IPS-NIHi7 (cell line): ENCODE measurements around the gene SORCS3.

ENCODE experiments used
- DNase-seq: peaks from one replicate; pipeline ENCODE4 v3.0.0; 2012; ENCODE audit warnings: mixed read lengths; ENCODE audit errors: extremely low spot score

Gene SORCS3

DNA sequence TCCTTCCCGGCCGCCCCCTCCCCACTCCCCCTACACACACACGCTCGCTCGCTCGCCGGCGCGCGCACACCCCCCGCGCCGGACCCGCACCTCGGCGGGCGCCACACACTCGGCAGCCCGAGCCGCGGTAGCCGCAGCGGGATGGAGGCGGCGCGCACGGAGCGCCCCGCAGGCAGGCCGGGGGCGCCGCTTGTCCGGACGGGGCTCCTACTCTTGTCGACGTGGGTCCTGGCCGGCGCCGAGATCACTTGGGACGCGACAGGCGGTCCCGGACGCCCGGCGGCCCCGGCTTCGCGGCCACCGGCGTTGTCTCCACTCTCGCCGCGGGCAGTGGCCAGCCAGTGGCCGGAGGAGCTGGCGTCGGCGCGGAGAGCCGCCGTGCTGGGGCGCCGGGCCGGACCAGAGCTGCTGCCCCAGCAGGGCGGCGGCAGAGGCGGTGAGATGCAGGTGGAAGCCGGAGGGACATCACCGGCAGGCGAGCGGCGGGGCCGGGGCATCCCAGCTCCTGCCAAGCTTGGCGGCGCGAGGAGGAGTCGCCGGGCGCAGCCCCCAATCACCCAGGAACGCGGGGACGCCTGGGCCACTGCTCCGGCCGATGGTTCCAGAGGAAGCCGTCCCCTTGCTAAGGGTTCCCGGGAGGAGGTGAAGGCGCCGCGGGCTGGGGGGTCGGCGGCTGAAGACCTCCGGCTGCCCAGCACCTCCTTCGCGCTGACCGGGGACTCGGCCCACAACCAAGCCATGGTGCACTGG lies at the start of gene SORCS3:
SORCS3 (plus strand) TSS at position 104 of the 750 bp plus-strand sequence.
- DNase-seq: peak; percentile 34

DNA sequence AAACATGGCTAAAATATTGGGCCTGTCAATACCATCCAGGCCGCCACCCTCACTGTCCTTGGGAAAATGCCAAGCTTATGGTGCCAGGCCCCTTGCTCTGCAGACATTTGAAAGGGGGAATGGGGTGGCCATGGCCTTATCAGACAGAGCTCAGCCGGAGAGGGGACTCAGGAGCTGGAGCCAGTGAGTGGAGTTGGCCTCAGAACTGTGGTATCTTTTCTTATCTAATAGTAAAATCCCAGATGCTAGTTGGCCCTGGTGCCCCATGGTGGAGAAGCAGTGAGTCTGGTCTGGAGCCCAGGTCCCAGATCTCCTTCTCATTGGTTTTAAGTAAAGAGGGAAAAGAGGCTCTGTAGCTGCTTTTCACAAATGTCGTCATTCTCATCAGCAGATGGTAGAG lies 49.6 kb upstream of the SORCS3 start:
- DNase-seq: no peak

DNA sequence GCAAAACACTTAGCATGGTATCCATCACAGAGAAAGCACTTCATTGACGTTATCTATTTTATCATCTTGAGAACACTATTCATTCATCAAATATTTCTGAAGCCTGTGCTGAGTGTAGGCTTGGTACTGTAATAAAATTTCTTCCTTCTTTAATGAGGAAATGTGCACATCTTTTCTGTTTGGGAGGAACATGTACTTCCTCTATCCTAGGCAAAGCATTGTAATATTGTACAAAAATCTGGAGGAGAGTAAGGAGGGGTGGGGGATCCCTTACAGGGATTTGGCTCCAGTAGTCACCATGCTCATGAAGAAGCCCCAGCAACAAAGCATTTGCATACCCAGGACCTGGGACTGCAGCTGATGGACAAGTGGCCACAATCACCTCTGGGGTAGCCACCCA lies 39.9 kb upstream of the SORCS3 start:
- no peak for DNase-seq

DNA sequence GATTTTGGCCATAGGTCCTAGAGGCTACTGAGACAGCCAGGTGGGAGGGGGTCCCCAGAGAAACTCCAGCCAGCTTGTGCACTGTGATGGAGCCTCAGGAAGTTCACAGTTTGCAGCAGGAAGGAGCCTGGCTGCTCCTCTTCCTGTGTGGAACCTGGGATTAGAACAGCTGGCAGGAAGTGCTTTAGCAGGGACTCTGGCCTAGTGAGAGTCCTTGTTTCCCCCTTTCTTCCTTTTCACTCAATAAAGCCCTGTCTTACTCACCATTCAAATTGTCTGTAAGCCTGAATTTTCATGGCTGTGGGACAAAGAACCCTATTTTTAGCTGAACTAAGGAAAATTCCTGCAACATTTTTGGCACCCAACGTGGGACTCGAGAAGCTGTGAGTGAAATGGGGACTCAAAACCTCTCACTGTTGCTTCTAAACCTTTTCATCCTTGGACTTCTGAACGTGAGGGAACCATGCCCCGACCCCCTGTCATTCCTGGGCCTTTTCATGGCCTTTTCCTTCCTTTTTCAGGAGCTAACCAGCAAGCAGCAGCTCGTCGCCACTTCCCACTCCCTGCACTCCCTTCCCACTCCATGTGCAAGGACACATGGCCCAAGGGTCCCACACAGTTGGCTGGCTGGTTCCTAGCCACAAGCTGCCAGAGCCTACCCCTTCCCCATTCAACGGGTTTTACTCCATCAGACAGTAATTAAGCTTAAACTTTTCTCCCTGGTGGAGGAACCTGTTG lies 32.8 kb upstream of the SORCS3 start:
- no peak for DNase-seq

DNA sequence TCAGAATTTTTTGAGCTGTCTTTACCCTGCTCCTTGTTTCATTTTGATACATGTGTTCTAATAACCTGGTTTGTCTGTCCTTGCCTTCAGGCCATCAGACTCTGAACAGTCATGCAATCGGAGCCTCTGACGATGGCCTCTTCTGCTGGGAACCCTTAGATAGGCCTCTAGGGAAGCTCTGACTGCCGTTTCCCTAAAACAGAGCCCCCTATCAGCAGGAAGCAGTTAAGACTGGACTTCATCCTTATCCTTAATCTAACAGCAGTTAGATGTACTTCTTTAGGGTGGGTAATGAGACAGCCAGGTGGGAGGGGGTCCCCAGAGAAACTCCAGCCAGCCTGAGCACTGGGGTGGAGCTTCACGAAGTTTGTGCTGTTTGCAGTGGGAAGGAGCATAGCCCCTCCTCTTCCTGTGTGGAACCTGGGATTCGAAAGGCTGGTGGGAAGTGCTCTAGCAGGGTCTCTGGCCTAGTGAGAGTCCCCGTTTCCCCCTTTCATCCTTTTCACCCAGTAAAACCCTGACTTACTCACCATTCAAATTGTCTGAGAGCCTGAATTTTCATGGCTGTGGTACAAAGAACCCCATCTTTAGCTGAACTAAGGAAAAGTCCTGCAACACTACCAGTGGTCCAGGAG lies 28.4 kb upstream of the SORCS3 start:
- DNase-seq: no peak

DNA sequence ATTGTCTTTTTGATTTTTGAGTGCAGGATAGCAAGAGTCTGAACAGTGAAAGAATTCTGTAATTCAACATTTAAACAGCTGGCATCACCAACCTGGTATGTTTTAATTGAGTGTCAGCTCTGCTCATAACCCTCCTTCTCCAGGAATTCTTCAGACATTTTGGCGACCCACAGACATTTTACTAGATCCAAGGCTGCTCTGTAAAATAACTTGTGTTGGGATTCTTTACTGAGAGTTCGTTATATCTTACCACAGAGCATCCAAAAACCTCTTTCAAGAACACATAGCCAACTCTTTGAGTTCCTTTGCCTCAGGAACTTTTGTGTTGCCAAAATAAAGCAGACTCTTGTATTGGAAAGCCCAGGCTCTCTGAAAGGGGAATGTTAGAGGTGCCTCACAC lies 27.7 kb upstream of the SORCS3 start:
- no peak for DNase-seq

DNA sequence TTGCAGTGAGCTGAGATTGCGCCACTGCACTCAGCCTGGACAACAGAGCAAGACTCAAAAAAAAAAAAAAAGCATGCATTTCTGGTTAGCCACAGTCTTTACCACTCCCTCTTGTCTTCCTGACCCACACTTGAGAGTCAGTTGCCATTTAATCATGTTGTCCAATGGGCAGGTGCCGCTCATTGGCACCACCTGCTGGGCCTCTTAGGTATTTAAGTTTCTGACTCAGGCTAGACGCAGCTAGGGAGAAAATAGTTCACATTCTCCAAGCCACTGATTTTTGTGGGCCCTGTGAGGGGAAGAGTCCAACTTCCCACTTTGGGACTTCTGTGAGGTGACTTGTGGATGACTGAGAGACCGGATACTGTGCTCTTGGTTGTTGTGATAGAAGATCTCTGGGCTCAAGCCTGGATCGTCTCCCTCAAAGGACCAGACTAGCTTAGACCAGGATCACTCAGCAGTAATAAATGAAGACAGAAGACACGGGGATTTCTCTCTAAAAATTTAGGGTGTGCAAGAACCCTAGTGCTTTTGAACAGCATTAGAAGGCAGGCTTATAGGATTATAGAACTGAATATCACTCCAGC lies 26.8 kb upstream of the SORCS3 start:
- DNase-seq: peak; percentile 73

DNA sequence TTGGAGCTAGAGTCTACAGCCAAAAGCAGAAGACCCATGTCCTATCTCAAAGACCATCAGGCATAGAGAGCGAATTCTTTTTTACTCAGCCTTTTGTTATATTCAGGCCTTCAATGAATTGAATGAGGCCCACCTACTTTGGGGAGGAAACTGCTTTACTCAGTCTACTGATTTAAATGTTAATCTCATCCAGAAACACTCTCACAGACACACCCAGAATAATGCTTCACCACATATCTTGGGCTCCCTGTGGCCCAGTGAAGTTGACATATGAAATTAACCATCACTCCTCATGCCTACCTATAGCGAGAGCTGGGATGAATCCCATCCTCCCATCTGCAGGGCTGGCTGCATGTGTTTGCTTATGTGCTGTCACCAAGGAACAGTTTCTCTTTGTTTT lies 26.0 kb upstream of the SORCS3 start:
- DNase-seq: no peak

DNA sequence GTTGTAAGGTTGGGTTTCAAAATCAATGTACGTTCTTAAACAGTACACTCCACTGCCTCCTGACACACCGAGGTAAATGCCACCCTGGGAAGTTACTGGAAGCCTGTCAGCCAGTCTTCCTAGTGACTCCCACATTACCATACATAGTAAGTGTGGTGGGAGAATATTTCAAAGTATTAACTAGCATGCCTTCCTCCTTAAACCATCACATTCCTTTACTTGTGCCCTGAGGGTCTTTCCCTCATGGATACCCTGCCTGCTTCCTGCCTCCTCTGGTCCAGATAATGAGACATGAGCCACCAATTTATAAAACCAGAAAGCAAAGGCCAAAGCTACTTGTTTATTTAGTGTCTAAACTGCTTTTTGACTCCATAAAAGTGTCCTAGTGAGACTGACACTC lies 23.3 kb upstream of the SORCS3 start:
- no peak for DNase-seq

DNA sequence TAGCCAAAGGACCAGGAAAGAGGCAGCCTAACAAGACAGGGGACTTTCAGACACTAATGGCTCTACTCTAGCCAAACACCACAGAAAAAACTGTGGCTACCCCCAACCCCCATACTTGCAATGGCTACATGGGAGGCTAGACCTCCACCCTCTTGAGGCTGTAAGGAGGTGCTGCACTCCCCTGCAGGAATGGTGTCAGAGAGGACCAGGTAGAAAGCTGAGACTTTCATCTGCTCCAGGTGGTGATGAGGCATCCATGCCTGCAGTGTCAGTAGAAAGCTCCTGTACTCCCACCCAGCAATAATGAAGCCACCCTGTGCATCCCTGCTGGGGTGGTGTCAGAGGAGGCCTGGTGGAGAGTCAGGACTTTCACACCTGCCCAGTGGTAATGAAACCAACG lies 18.9 kb upstream of the SORCS3 start:
- no peak for DNase-seq

DNA sequence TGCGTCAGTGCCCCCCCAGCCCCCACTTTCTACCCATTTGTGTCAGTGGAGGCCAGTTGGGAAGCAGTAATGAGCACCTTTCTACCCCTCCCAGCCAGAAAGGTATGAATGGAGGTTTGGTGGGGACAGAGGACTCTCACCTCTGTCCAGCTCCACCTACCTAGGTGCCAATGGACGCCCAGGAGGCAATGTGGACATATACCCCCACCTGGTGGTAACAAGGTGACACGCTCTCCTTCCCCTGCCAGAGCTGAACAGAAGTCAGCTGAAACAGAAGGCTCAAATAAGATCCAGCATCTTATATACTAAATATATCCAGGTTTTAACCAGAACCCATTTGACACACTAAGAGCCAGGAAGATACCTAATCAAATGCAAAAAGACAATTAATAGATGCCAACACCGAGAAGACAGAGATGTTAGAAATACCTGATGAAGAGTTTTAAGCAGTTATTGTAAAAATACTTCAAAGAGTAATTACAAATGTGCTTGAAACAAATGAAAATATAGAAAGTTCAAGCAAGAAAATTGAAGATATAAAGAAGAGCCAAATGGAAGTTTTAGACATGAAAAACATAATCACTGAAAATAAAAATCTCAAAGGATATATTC lies 18.4 kb upstream of the SORCS3 start:
- DNase-seq: peak; percentile 80

DNA sequence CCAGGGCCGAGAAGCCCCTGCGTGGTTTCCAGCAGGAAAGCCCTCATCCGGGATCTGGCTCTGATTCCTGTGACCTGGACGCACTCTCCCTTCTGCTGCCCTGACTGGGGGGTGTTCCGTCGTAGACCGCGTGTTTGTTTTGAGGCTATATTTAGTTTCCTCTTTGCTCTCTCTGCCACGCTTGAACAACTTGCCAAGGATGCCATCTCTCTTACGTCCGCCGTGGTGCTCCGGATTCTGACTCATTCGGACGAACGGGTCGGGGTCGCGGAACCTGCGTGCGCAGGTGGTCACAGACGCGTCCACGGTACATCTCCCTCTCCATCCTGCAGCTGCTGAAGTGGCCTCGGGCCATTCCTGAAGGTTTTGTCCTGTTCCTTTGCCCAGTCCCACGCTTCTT lies 10.4 kb upstream of the SORCS3 start:
- DNase-seq: no peak

DNA sequence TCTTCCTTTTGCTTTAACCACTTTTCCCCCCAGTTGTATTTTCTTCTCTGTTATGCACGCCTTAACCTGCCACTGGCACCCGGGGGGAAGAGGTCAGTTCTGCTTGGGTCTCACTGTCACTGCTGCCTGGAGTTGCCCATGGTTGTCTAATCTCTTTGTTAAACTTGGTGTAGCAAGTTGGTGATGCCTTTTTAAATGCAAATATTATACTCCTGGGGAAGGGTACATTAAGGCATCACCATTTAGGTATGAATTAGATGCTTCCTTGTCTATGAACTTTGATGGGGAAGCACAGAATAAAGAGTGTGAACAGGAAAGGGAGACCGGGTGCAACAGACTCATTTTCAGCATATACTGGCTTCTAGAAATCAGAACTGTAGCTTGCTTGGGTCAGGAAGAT lies 9.1 kb upstream of the SORCS3 start:
- DNase-seq: no peak

DNA sequence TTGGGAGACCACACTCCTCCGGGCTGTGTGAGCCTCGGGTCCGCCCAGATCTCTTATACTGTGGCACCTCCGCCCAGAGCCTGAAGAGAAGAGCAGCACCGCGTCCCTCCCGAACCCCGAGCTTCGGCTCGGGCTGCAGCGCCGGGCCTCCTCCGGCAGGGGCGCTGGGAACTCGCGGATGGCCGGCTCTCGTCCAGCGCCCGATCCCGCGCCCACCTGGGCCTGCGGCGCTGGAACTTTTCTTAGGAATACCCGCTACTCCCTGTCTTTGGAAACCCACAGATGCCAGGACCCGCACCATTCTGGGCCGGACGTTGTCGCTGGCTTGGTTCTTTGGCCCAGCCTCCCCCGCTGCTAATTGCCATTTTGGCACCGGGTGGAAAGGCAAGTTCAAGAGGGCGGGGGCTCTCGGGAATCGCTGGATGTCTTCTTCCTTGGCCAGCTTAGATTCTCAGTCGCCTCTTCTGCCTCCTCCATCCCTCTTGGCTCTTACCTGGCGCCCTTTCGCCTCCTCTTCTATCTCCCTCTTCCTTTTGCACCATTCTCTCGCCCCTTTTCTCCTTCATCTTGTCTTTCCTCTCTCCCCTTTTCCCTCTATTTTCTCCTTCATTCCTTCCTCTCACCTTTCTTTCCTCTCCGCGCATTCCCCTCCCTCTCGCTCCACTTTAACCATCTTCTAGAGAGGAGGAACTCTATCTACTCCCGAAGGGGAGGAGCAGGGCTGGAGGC lies 2.1 kb upstream of the SORCS3 start:
- peak; percentile 86 for DNase-seq

DNA sequence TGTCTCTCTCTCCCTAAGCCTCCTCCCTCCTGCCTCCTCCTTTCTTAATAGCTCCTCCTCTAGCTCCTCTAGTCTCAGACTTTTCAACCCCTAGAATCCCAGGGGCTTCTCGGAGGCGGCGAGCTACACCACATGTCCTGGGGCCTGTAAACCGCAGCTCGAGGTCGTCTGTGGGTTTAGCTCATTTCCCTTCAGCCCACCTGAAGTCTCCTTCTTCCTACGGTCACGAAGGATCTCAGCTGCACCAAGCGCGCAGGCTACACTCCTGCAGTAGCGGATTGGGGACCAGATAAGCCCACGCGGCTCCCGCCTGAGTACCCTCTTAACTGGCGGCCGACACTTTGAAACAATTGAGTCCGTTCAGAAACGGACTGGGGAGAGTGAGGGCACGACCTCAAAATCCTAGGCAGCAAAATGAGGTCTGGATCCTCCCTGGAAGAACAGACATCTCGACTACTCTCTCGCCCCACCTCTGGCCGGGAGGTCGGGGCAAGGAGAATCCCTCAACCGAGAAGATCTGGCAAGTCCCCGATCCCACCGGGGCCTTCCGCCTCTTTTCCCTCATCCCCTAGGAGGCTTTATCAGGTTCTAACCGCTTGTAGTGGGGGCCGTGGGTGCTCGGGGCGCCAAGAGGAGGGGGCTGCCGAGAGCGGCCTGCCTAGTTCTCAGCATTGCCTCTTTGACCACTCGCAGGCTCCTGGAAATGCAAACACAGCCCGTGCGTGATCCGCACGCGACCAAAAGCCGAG lies 1.3 kb upstream of the SORCS3 start:
- peak; percentile 45 for DNase-seq

DNA sequence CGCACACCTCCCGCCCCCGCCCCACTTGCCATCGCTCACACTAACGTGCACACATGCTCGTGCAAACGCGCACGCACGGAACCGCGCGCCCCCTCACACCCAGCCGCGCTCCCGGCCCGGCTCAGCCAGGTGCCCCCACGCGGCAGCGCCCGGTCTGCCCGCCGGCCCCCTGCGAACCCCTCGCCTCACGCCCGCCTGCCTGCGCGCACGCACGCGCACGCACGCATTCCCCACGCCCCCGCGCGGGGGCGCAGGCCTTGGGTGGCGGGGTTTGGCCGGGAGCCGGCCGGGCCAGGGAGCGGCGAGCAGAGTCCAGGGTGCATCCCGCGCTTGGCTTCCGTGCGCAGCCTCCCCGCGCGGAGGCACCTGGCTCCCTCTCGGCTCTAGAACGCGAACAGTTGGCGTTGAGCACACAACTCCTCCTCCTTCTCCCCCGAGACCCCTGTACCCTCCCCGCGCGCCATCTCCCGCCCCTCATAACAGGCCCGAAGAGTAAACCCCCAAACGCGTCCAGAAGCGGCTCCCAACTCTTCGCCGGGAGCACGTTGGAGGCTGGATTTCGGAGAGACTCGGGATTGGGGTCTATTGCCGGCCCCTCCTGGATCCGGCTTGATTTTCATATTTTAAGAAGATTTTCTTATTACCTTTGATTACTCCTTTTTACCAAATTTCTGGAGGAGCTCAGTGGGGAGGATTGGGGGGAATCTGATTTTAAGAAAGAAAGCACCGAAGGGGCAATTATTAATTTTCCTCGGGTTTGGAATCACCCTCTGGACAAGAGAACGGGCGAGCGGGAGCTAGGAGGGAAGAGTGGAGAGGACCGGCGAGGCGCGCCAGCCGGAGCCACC lies 527 bp upstream of the SORCS3 start:
- DNase-seq: no peak

DNA sequence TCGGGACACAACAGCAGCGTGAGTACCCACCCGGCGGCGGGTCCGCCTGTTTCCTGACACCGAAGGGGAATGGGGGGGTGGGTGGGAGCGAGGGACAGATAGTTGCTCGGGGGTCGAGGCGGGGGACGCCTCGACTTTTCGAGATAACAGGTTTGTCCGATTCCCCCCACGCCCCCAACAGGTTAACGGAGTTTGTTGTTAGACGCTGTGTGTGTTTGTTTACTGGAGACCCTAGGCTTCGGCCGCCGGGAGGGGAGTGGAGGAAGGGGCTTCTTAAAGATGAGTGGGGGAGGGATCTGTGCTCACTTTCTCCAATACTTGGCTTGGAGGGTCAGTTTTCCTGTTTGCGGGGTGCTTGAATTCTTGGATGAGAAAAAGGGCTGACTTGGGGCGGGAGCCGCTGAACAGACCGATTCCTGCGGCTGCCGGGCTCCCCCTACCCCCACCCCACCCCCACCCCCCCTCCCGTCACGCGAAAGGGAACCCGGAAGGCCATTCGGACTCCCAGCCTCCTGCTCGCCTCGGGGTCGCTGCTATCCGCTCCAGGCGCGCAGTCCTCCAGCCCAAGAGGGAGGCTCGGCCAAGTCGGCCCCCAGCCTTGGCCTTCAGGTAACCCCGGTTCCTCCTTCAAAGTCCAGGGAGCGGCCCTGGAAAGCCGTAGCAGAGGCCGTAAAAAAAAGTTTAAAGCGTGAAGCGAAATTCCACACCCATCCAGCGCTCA lies 1.0 kb downstream of the SORCS3 start:
- DNase-seq: no peak

DNA sequence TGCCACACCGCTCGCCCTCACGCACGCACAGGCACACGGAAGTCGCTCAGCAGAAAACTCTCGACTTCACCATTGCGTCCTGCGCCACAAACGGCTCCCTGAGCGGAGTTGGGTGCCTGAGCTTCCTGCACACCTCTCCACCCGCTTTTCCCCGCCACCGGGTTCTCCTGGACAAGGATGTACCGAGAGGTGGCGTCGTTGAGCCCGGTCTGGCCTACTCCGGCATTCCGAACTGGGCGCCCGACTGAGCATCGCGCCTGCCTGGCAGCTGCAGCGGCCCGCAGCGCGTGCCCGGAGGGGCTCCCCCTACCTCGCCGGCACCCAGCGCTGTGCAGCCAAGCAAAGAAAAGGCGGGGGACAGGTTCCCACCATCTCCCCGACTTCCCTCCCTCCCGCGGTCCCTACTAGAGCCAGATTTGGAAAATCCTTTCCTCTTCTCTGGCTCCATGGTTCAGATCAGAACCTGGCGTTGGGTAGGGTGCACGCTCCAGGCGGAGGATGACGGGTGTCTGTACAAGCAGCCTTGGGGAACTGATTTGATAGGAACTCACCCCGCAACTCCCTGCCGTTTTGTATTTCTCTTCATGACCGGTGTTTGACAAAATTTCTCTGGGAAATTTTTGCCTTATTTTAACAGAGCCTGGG lies 1.7 kb downstream of the SORCS3 start:
- peak; percentile 82 for DNase-seq

DNA sequence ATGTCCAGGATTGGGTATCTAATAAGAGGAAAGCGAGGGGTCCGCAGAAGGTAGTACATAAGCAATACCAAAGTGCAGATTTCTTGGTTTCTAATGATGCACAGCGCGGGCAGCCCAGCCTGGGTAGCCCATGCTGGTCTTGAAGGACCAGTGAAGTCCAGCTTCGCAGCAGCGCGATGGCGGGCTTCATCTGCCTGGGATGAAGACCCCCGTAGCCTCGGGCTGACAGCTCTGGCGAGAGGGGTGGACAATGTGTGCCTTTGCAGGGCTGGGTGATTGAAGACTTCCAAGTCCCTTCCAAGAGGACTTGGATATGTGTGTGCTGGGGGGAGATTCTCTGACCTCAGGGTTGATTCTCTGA lies 2.2 kb downstream of the SORCS3 start:
- no peak for DNase-seq
